ENCODE data around the gene RAB36. TPM values are rescaled to one million over a fixed set of nuclear protein-coding genes. Genes with fewer than 3 reads are reported as not detected.

RAB36 gene
- total RNA-seq, 3 donors from 2014 or later = 1.3 to 4.8 (median 2.9) TPM

DNA sequence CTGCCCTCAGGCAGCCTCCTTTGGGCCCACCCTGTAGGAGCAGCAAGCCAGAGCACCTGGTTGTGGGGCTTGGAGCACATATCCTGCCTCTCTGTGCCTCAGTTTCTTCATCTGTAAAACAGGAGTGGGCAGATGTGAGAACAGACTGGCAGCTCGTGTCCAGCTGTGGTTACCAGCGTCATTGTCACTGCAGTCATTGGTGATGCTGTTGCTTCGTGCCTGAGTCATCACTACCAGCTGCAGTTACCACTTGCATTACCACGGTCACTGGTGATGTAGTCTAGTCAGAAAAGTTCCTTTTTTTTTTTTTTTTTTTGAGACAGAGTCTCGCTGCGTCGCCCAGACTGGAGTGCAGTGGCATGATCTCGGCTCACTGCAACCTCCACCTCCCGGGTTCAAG is 23.9 kb upstream of the RAB36 start:
- Histone ChIP-seq H3K27ac (no peak overlapping the region), H3K27me3 (no peaks in the 10 kb centered on the region), H3K4me3 (no peak overlapping the region), H3K9me3 (no peaks in the 10 kb centered on the region), H3K4me1 (no peaks in the 10 kb centered on the region), H3K36me3 (no peaks in the 10 kb centered on the region)
- TF ChIP-seq POLR2AphosphoS5 (IDR thresholded peaks at IDR 0.05) (no peak), POLR2A (IDR thresholded peaks at IDR 0.05) (no peak)
- TF ChIP-seq, protein P1, sequence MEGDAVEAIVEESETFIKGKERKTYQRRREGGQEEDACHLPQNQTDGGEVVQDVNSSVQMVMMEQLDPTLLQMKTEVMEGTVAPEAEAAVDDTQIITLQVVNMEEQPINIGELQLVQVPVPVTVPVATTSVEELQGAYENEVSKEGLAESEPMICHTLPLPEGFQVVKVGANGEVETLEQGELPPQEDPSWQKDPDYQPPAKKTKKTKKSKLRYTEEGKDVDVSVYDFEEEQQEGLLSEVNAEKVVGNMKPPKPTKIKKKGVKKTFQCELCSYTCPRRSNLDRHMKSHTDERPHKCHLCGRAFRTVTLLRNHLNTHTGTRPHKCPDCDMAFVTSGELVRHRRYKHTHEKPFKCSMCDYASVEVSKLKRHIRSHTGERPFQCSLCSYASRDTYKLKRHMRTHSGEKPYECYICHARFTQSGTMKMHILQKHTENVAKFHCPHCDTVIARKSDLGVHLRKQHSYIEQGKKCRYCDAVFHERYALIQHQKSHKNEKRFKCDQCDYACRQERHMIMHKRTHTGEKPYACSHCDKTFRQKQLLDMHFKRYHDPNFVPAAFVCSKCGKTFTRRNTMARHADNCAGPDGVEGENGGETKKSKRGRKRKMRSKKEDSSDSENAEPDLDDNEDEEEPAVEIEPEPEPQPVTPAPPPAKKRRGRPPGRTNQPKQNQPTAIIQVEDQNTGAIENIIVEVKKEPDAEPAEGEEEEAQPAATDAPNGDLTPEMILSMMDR (IDR thresholded peaks at IDR 0.05) = no peak
- intact Hi-C loops (cut with DNase I; ENCODE audit: low total_unique reads) = loop anchor here (5.0 kb wide), 1 partner anchor 159 kb away; no protein-coding TSS in a partner anchor
- DNase-seq (ENCODE audit: low spot score in 2 of 2) = no peak

DNA sequence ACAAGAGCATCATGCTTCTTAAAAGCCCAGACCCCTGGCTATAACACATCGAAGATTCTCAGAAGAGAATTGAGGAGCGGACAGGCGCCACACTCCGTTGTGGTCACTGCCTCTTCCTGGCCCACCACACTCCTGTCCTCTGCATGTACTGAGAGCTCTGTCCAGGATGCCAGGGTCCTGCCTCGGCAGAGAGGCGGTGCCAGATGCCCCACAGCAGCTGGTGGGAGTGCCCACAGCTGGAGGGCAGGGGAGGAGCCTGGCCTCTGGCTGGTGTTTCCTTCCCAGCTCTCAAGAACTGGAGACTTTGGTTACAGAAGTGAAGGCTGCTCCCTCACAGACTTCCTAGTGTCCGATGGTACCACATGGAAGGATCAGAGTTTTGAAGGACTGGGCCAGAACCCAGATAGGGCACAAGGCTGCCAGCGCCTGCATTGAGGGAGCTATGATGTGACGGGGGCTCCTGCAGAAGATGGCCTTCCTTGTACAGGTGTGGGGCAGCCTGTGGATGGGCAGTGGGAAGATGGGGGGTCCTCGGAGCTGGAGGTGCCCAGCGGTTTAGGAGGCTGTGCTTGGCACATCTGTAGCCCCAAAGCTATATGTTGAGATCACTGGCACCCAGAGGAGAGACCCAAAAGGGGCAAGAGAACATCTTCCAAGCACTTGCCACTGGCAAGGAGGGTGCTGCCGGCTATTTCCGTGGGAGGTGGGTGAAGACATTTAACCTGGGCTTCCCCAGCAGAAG is 22.9 kb upstream of the RAB36 start:
- H3K27me3 ChIP-seq = no peaks in the 10 kb centered on the region
- no peaks in the 10 kb centered on the region for H3K9me3 ChIP-seq
- no peak for TF ChIP-seq POLR2A (IDR thresholded peaks at IDR 0.05)
- TF ChIP-seq, protein P1 (IDR thresholded peaks at IDR 0.05) = no peak
- no peak overlapping the region for H3K27ac ChIP-seq
- intact Hi-C loops (cut with DNase I; ENCODE audit: low total_unique reads) = loop anchor here (5.0 kb wide), 1 partner anchor 160 kb away; no protein-coding TSS in a partner anchor
- no peak for DNase-seq (ENCODE audit: low spot score in 2 of 2)
- H3K4me1 ChIP-seq = no peaks in the 10 kb centered on the region
- no peaks in the 10 kb centered on the region for H3K36me3 ChIP-seq
- no peak overlapping the region for H3K4me3 ChIP-seq

DNA sequence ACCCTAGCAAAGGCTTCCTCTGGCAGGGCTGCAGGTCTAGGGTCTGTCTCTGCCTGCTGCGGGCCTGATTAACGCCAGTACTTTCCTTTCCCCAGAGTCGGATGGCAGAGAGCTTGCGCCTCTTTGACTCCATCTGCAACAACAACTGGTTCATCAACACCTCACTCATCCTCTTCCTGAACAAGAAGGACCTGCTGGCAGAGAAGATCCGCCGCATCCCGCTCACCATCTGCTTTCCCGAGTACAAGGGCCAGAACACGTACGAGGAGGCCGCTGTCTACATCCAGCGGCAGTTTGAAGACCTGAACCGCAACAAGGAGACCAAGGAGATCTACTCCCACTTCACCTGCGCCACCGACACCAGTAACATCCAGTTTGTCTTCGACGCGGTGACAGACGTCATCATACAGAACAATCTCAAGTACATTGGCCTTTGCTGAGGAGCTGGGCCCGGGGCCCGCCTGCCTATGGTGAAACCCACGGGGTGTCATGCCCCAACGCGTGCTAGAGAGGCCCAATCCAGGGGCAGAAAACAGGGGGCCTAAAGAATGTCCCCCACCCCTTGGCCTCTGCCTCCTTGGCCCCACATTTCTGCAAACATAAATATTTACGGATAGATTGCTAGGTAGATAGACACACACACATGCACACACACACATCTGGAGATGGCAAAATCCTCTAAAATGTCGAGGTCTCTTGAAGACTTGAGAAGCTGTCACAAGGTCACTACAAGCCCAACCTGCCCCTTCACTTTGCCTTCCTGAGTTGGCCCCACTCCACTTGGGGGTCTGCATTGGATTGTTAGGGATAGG is 22.1 kb upstream of the RAB36 start:
- intact Hi-C loops (cut with DNase I; ENCODE audit: low total_unique reads) = loop anchor here (5.0 kb wide), 1 partner anchor 161 kb away; no protein-coding TSS in a partner anchor
- H3K27ac ChIP-seq = no peak overlapping the region
- DNase-seq (ENCODE audit: low spot score in 2 of 2) = no peak
- no peak overlapping the region for H3K4me3 ChIP-seq
- H3K9me3 ChIP-seq = no peaks in the 10 kb centered on the region
- no peaks in the 10 kb centered on the region for H3K4me1 ChIP-seq
- no peaks in the 10 kb centered on the region for H3K36me3 ChIP-seq
- TF ChIP-seq POLR2A (IDR thresholded peaks at IDR 0.05) (no peak), POLR2AphosphoS5 (IDR thresholded peaks at IDR 0.05) (no peak)
- TF ChIP-seq, protein P1 (IDR thresholded peaks at IDR 0.05) = no peak
- H3K27me3 ChIP-seq = no peaks in the 10 kb centered on the region

DNA sequence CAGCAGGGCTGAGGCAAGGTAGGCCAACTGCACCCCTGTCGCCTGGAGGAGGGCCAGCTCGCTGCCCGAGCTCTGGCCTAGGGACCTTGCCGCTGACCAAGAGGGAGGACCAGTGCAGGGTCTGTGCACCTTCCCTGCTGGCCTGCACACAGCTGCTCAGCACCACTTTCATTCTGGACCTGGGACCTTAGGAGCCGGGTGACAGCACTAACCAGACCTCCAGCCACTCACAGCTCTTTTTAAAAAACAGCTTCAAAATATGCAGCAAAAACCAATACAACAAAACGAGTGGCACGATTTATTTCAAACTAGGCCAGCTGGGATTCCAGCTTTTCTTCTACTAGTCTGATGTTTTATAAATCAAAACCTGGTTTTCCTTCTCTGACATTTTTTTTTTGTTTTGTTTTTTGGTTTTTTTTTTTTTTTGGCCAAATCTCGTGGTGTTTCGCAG is 21.4 kb upstream of the RAB36 start:
- DNase-seq (ENCODE audit: low spot score in 2 of 2) = no peak
- Histone ChIP-seq H3K27me3 (no peaks in the 10 kb centered on the region), H3K27ac (no peak overlapping the region), H3K9me3 (no peaks in the 10 kb centered on the region), H3K4me1 (no peaks in the 10 kb centered on the region), H3K36me3 (no peaks in the 10 kb centered on the region), H3K4me3 (no peak overlapping the region)
- TF ChIP-seq, protein P1 (IDR thresholded peaks at IDR 0.05) = no peak
- TF ChIP-seq POLR2A (IDR thresholded peaks at IDR 0.05) (no peak), POLR2AphosphoS5 (IDR thresholded peaks at IDR 0.05) (no peak)
- intact Hi-C loops (cut with DNase I; ENCODE audit: low total_unique reads) = loop anchor here (5.0 kb wide), 1 partner anchor 162 kb away; no protein-coding TSS in a partner anchor
